Cardiac fibroblast (primary cell): Measurements from ENCODE around the gene CCDC88B.

Experiments
- DNase-seq, 2 donors: peaks; one replicate each; pipeline versions ENCODE4 v3.0.0 to v3.0.0-alpha.2; 2010; ENCODE audit warnings: low read depth in 2 of 2
- H3K4me3 ChIP-seq, 2 donors: replicated peaks in 1 of 2; 1 replicate in 1 of 2; 2 replicates in 1 of 2; pipeline ENCODE4 v1.5.1; 2011; ENCODE audit warnings: low read depth in 2 of 2, low read length in 2 of 2, mild to moderate bottlenecking in 2 of 2, moderate library complexity in 1 of 2
- TF ChIP-seq, protein P1 (sequence below): IDR thresholded peaks from one replicate; pipeline ENCODE4 v1.5.1; 2011; ENCODE audit warnings: low read depth, mild to moderate bottlenecking, low read length, inconsistent platforms

The CCDC88B gene

DNA sequence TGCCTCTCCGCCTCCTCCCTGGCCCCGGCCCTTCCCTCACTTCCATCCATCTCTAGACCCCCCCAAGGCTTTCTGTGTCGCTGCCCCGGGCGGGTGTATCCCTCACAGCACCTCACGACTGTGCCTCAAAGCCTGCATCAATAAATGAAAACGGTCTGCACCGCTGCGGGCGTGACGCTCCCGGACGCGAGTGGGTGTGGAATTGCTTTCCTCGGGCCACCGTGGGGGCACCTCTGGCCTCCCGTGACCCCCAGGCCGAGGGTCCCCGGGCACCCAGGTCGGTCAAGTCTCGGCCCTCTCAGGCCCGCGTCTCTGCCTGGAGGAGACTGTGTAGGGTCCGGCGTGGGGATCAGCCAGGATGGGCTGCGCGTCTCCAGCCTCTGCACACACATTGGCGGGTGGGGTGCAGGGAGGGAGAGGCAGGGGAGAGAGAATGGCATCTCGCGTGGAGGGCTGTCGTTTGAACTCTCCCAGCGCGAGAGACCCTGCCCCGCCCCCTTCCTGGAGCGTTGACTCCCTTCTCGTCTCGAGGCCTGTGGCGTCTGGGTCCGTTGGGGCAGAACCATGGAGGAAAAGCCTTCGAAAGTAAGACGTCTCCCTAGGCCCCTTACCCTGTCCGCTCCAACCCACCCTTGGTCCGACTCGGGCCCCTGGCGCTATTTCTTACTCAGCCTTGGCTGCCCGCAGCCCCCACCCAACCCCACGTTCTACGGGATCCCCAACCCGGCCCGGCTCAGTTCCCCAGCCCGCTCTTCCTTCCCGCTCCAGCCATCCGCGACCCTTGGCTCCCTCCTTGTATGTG lies 40.0 kb upstream of the CCDC88B start, which contains the start of gene CATSPERZ:
Gene CATSPERZ (plus strand): TSS at position 512 of the 802 bp plus-strand sequence. CDS start 53 bp downstream, at position 565.
- DNase-seq, result no peak
- TF ChIP-seq, protein P1, sequence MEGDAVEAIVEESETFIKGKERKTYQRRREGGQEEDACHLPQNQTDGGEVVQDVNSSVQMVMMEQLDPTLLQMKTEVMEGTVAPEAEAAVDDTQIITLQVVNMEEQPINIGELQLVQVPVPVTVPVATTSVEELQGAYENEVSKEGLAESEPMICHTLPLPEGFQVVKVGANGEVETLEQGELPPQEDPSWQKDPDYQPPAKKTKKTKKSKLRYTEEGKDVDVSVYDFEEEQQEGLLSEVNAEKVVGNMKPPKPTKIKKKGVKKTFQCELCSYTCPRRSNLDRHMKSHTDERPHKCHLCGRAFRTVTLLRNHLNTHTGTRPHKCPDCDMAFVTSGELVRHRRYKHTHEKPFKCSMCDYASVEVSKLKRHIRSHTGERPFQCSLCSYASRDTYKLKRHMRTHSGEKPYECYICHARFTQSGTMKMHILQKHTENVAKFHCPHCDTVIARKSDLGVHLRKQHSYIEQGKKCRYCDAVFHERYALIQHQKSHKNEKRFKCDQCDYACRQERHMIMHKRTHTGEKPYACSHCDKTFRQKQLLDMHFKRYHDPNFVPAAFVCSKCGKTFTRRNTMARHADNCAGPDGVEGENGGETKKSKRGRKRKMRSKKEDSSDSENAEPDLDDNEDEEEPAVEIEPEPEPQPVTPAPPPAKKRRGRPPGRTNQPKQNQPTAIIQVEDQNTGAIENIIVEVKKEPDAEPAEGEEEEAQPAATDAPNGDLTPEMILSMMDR, result no peak
- H3K4me3 ChIP-seq, result peak within 1 kb of the TSS; percentile 15 to 33

DNA sequence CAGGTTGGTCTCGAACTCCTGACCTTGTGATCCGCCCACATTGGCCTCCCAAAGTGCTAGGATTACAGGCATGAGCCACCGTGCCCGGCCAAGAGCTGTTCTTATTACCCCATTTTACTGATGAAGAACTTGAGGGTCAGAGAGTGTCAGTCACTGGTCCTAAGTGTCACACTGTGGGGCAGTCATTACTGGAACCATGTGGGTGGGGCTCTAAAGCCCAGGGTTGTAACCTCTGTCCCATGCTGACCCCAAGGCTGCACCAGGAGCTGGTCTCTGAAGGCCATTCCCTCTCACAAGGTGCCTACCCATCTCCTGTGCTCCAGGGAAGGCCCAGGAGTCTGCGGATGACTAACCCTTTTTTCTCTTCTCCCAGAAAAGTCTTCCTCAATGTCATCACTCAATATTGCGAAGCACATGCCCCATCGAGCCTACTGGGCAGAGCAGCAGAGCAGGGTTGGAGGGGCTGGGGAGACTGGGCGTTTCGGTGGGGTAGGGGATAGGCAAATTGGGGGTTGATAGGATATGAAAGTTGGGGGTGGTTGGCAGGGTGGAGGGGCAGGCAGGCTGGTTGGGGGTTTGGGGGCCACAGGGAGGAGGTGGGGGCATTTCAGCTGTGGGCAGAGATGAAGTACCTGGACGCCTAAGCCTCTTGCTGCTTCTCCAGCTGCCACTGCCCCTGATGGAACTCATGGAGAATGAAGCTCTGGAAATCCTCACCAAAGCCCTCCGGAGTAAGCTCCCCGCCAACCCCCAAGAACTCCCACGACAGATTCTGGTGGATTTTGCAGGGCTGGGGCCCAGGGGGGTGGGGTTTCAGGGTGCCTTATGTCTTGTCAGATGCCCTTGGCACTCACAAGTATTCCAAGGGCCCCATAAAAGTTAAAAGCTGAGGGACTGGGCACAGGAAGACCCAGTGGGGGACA lies 36.6 kb upstream of the CCDC88B start:
- H3K4me3 ChIP-seq, result no peak overlapping the region
- DNase-seq, result no peak
- TF ChIP-seq, protein P1, result no peak

DNA sequence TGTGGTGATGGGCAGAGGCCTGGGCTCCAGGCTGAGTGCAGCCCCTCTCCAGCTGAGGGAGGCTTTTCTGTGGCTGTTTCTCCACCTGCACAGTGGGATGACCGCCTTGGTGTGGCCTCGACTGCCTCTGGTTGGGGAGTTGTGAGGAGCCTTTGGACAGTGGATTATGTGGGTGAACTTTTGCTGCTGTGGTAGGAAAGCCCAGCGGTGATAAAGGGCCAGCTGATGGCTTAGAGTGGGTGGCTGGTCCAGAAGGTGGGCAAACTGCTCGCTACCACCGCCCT lies 36.0 kb upstream of the CCDC88B start:
- TF ChIP-seq, protein P1, result no peak
- peak overlapping the region; percentile 57 to 63 for H3K4me3 ChIP-seq
- DNase-seq, result no peak

DNA sequence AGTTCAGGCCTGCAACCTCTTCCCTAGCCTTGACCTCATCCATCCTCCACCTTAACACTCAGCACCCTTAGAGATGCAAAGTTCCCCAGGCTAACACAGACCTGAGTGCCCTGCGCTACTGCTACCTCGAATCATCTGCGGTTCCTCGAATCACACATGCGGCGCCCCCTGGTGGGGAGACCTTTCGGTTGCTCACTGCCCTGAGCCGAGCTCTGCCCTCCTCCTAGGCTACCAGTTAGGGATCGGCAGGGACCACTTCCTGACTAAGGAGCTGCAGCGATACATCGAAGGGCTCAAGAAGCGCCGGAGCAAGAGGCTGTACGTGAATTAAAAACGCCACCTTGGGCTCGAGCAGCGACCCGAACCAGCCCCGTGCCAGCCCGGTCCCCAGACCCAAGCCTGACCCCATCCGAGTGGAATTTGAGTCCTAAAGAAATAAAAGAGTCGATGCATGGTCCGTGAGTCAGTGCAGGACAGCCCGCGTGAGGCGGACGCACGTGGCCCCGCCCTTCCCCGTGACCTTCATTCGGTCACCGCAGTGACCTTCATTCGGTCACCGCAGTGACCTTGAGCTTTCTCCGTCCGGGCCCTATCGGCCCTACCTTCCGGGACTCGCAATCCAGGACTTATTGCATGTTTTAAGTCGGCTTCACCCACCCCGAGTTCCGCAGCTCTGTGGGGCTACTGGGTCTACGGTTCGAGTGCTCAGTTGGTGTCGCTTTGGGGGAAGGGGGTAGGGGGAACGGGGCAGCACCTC lies 35.5 kb upstream of the CCDC88B start:
- TF ChIP-seq, protein P1, result peak; percentile 81
- peak overlapping the region; percentile 57 to 63 for H3K4me3 ChIP-seq
- peak; percentile 93 for DNase-seq

DNA sequence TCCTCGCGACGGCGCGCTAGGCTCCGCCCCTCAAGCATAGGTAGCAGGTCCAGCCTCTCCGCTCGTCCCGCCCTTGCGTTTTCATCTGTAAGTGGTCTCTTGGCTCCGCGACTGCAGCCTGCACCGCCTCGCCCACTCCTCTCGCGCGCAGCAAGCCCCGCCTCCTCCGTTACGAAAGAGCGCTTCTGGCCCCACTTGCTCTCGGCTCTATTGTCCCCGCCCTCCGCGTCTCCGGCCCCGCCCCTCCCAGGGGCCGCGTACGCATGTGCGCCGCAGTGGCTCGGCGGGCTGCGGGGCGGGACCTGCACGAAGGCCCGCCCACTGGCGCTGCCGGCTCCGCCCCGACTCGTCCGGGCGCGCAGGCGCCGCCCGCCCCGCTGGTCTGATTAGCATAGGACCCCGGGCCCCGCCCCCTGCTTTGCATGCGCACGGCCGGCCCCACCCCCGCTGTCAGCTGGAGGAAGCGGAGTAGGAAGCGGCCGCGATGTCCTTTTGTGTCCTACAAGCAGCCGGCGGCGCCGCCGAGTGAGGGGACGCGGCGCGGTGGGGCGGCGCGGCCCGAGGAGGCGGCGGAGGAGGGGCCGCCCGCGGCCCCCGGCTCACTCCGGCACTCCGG lies 34.8 kb upstream of the CCDC88B start, which contains the start of gene ESRRA:
Gene ESRRA (plus strand): TSS at position 450 of the 616 bp plus-strand sequence. CDS start 1,656 bp downstream, outside the sequence.
- TF ChIP-seq, protein P1, result no peak
- H3K4me3 ChIP-seq, result peak within 1 kb of the TSS; percentile 71 to 84
- peak; percentile 97 to 99 for DNase-seq
